B cell (primary cell): ENCODE measurements around the gene MVB12B. TPM values are rescaled to one million over a fixed set of nuclear protein-coding genes. Genes with fewer than 3 reads are reported as not detected.

Experiments
- ATAC-seq: fragments of 200-7000 bp; cut with Tn5 transposase; one replicate; pipeline ENCODE4 v1.10.0; 2021; ENCODE audit warnings: low read depth, mild to moderate bottlenecking, moderate number of reproducible peaks, moderate library complexity
- CTCF ChIA-PET: fragments of 350-600 bp; sonication (Branson Sonifier 250); formaldehyde crosslinking; loops from one replicate; lab custom pipeline; 2021; ENCODE audit warnings: antibody characterized with exemption, inconsistent platforms; lab: Charles Lee
- POLR2A ChIA-PET: fragments of 350-600 bp; sonication (Branson Sonifier 250); formaldehyde crosslinking; loops from one replicate; lab custom pipeline; 2021; ENCODE audit warnings: antibody characterized with exemption; lab: Charles Lee
- DNase-seq: peaks from one replicate; pipeline ENCODE4 v3.0.0; 2013
- H2AFZ ChIP-seq: 2 replicates; pipeline ENCODE4 v1.6.1; 2012; ENCODE audit warnings: mild to moderate bottlenecking, low read depth, low read length; ENCODE audit not compliant: insufficient read depth, poor library complexity, severe bottlenecking
- H3K27ac ChIP-seq, 2 donors: 1 replicate in 1 of 2; 2 replicates in 1 of 2; pipeline ENCODE4 v1.5.1; 2012 to 2013; ENCODE audit warnings: low read length in 2 of 2, mild to moderate bottlenecking in 2 of 2, moderate library complexity in 1 of 2
- H3K27me3 ChIP-seq, 4 experiments: fragments of 200-600 bp in 1 of 4; sonication (generic) in 1 of 4; replicated peaks in 1 of 4; 1 replicate in 2 of 4; 2 replicates in 2 of 4; pipeline versions ENCODE4 v1.6.1 to v1.7.0; 2013 to 2016; ENCODE audit warnings: low read length in 3 of 4, mild to moderate bottlenecking in 2 of 4, mixed read lengths in 1 of 4, moderate library complexity in 1 of 4; ENCODE audit not compliant: insufficient read depth in 4 of 4, control insufficient read depth in 3 of 4; ENCODE audit errors: control extremely low read depth in 1 of 4
- H3K36me3 ChIP-seq, 2 experiments: replicated peaks in 1 of 2; 1 replicate in 1 of 2; 2 replicates in 1 of 2; pipeline versions ENCODE4 v1.6.1 to v1.7.1; 2013; ENCODE audit warnings: low read length in 1 of 2; ENCODE audit not compliant: insufficient read depth in 2 of 2, control insufficient read depth in 1 of 2; ENCODE audit errors: control extremely low read depth in 1 of 2, extremely low read depth in 1 of 2
- H3K4me1 ChIP-seq, 2 donors: fragments of 200-600 bp in 1 of 2; sonication (generic) in 1 of 2; 1 replicate in 1 of 2; 2 replicates in 1 of 2; pipeline versions ENCODE4 v1.5.1 to v1.6.1; 2013 to 2017; ENCODE audit warnings: low read length in 2 of 2; ENCODE audit not compliant: control insufficient read depth in 2 of 2, insufficient read depth in 2 of 2
- H3K4me2 ChIP-seq: replicated peaks from 2 replicates; pipeline ENCODE3; 2012; ENCODE audit warnings: mild to moderate bottlenecking, low read depth, low read length; ENCODE audit not compliant: poor library complexity, severe bottlenecking
- H3K4me3 ChIP-seq, 5 experiments: fragments of 200-600 bp in 1 of 5; sonication (generic) in 1 of 5; 1 replicate in 3 of 5; 2 replicates in 2 of 5; pipeline versions ENCODE4 v1.5.1 to v1.7.0; 2011 to 2016; ENCODE audit warnings: low read length in 4 of 5, mild to moderate bottlenecking in 4 of 5, low read depth in 2 of 5, control low read depth in 1 of 5, moderate library complexity in 1 of 5; ENCODE audit not compliant: insufficient read depth in 1 of 5; ENCODE audit errors: control extremely low read depth in 1 of 5, extremely low read depth in 1 of 5
- H3K79me2 ChIP-seq: fragments of 200-600 bp; sonication (generic); one replicate; pipeline ENCODE4 v1.6.0; 2016; ENCODE audit warnings: low read length; ENCODE audit not compliant: control insufficient read depth, insufficient read depth
- H3K9ac ChIP-seq: fragments of 200-600 bp; sonication (generic); 2 replicates; pipeline ENCODE4 v1.6.1; 2017; ENCODE audit warnings: mild to moderate bottlenecking, low read length, moderate library complexity
- H3K9me3 ChIP-seq, 3 donors: one replicate each; pipeline versions ENCODE4 v1.6.1 to v1.7.1; 2013; ENCODE audit warnings: low read length in 2 of 3; ENCODE audit not compliant: control insufficient read depth in 2 of 3, insufficient read depth in 1 of 3; ENCODE audit errors: control extremely low read depth in 1 of 3
- H4K20me1 ChIP-seq: 2 replicates; pipeline ENCODE4 v1.6.0; 2012; ENCODE audit warnings: mild to moderate bottlenecking, low read length; ENCODE audit not compliant: insufficient read depth, control insufficient read depth, poor library complexity, severe bottlenecking
- H3K27ac Mint-ChIP-seq: one replicate; pipeline ENCODE4 v1.8.0; 2021; ENCODE audit warnings: mixed read lengths
- H3K27me3 Mint-ChIP-seq: one replicate; pipeline ENCODE4 v1.8.0; 2021; ENCODE audit warnings: mixed read lengths
- H3K4me1 Mint-ChIP-seq: one replicate; pipeline ENCODE4 v1.8.0; 2021; ENCODE audit warnings: mixed read lengths
- H3K4me3 Mint-ChIP-seq: one replicate; pipeline ENCODE4 v1.8.0; 2021; ENCODE audit warnings: mixed read lengths
- H3K9me3 Mint-ChIP-seq: one replicate; pipeline ENCODE4 v1.8.0; 2022; ENCODE audit warnings: mixed read lengths; ENCODE audit not compliant: insufficient read depth
- EZH2 ChIP-seq: IDR thresholded peaks from 2 replicates; pipeline ENCODE4 v1.6.1; 2012; ENCODE audit warnings: borderline replicate concordance, low read depth, mild to moderate bottlenecking, moderate library complexity, low read length; ENCODE audit not compliant: insufficient read depth, poor library complexity, severe bottlenecking
- WGBS: methylation state at CpG from one replicate; pipeline ENCODE4 v1.1.5; 2013; ENCODE audit warnings: missing lambda C conversion rate; ENCODE audit not compliant: insufficient coverage; 5-methylcytosine and 5-hydroxymethylcytosine counted together
- intact Hi-C: fragments of 100-400 bp; cut with micrococcal nuclease; formaldehyde crosslinking; loops from one replicate; pipeline ENCODE4 v1.10.0; 2022
- polyA plus RNA-seq: library from polyadenylated mRNA; depleted of rRNA; stranded (reverse); fragments of >200 nt; gene quantifications from 2 replicates; pipeline ENCODE4 v1.2.3, GENCODE V29; 2012
- total RNA-seq, 2 donors: library from RNA; stranded (reverse); fragments of 120-200 nt in 1 of 2; gene quantifications; 1 replicate in 1 of 2; 2 replicates in 1 of 2; pipeline versions ENCODE4 v1.2.3 to v1.2.4, GENCODE V29; 2013 to 2022
- TF ChIP-seq, protein P1 (sequence below): fragments of 200-600 bp; IDR thresholded peaks from one replicate; pipeline ENCODE4 v1.8.0; 2022; ENCODE audit warnings: antibody characterized with exemption, mild to moderate bottlenecking

MVB12B gene
- total and polyA plus RNA-seq, 2 donors (not counting 1 experiment from before 2014, with no cell fraction given): 1.2 to 9.8 TPM

- Histone ChIP-seq H3K79me2 (no peaks in the 10 kb centered on the region), H3K4me3 (no peak overlapping the region), H4K20me1 (no peaks in the 10 kb centered on the region), H3K36me3 (no peaks in the 10 kb centered on the region), H3K27ac (no peak overlapping the region), H3K9me3 (peaks cover 0 to 3% (median 0%) of the 10 kb centered on the region in 3 donors), H3K27me3 (peaks cover 0 to 26% (median 14%) of the 10 kb centered on the region in 4 experiments), H3K4me2 (no peak overlapping the region), H3K9ac (no peak overlapping the region), H2AFZ (no peak overlapping the region), H3K4me1 (peaks cover 17 to 19% of the 10 kb centered on the region in 2 donors)
- ChIA-PET CTCF (interaction anchor here (0.7 to 1.1 kb wide), 5 partner anchors 8 to 35 kb away, joined by 3 to 5 read pairs (median 4); no protein-coding TSS in a partner anchor), POLR2A (no interaction called here)
- DNase-seq: no peak
- H3K9me3 Mint-ChIP-seq: no peaks in the 10 kb centered on the region
- peaks cover 30% of the 10 kb centered on the region for H3K27me3 Mint-ChIP-seq
- H3K4me3 Mint-ChIP-seq: peak overlapping the region; percentile 51
- no peak for ATAC-seq
- peak overlapping the region; percentile 53 for H3K27ac Mint-ChIP-seq
- H3K4me1 Mint-ChIP-seq: peaks cover 22% of the 10 kb centered on the region
- no peak for TF ChIP-seq EZH2
- TF ChIP-seq, protein P1, sequence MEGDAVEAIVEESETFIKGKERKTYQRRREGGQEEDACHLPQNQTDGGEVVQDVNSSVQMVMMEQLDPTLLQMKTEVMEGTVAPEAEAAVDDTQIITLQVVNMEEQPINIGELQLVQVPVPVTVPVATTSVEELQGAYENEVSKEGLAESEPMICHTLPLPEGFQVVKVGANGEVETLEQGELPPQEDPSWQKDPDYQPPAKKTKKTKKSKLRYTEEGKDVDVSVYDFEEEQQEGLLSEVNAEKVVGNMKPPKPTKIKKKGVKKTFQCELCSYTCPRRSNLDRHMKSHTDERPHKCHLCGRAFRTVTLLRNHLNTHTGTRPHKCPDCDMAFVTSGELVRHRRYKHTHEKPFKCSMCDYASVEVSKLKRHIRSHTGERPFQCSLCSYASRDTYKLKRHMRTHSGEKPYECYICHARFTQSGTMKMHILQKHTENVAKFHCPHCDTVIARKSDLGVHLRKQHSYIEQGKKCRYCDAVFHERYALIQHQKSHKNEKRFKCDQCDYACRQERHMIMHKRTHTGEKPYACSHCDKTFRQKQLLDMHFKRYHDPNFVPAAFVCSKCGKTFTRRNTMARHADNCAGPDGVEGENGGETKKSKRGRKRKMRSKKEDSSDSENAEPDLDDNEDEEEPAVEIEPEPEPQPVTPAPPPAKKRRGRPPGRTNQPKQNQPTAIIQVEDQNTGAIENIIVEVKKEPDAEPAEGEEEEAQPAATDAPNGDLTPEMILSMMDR: no peak
- 62% methylated on average over 17 of the region's 18 CpGs for WGBS
- intact Hi-C loops: no loop called here
Measured at GRCh38 chr9:126522612-126523356, 196.2 kb downstream of the MVB12B start.

- no peak overlapping the region for H3K27ac ChIP-seq
- H3K27ac Mint-ChIP-seq: peak overlapping the region; percentile 77
- no peaks in the 10 kb centered on the region for H4K20me1 ChIP-seq
- H3K9me3 Mint-ChIP-seq: no peaks in the 10 kb centered on the region
- H3K9ac ChIP-seq: peak overlapping the region; percentile 46
- ChIA-PET CTCF (interaction anchor here (0.7 to 3.0 kb wide), 5 partner anchors 9 to 34 kb away, joined by 3 to 13 read pairs (median 4); no protein-coding TSS in a partner anchor), POLR2A (no interaction called here)
- intact Hi-C loops: no loop called here
- 25% methylated on average over 6 of the region's 9 CpGs for WGBS
- no peaks in the 10 kb centered on the region for H3K36me3 ChIP-seq
- H3K9me3 ChIP-seq: peaks cover 0 to 2% (median 0%) of the 10 kb centered on the region in 3 donors
- H3K79me2 ChIP-seq: no peaks in the 10 kb centered on the region
- ATAC-seq (peak; percentile 61), DNase-seq (peak; percentile 41)
- peaks cover 20% of the 10 kb centered on the region for H3K4me1 Mint-ChIP-seq
- peak overlapping the region; percentile 88 for H3K4me3 Mint-ChIP-seq
- H3K4me1 ChIP-seq: peaks cover 11 to 16% of the 10 kb centered on the region in 2 donors
- H3K4me2 ChIP-seq: peak overlapping the region; percentile 66
- H3K27me3 Mint-ChIP-seq: peaks cover 22% of the 10 kb centered on the region
- TF ChIP-seq EZH2: no peak
- TF ChIP-seq, protein P1: no peak
- H2AFZ ChIP-seq: peak overlapping the region; percentile 68
- peaks cover 0 to 22% (median 7%) of the 10 kb centered on the region in 4 experiments for H3K27me3 ChIP-seq
- H3K4me3 ChIP-seq: peak overlapping the region in 3 of 5 experiments; percentile 21 to 61 (median 48)
Measured at GRCh38 chr9:126523611-126524111, 197.0 kb downstream of the MVB12B start.
